HG03108 (cell line): ENCODE results near the gene ITGA7.

ENCODE experiments used
- ATAC-seq: cut with Tn5 transposase; IDR thresholded peaks from one replicate; pipeline ENCODE4 v1.9.1; 2021; ENCODE audit warnings: moderate library complexity; ENCODE audit not compliant: unreplicated experiment

The ITGA7 gene

GRCh38 chr12:55685671-55686070 is 22.0 kb downstream of the ITGA7 start:
- no peak for ATAC-seq

GRCh38 chr12:55684761-55685370 is 22.8 kb downstream of the ITGA7 start:
- ATAC-seq: no peak

- ATAC-seq: no peak
Observed at GRCh38 chr12:55683676-55684075, 24.0 kb downstream of the ITGA7 start.

GRCh38 chr12:55682087-55682796 is 25.5 kb downstream of the ITGA7 start:
- ATAC-seq: no peak

- ATAC-seq: no peak
Observed at GRCh38 chr12:55681142-55682077, 26.3 kb downstream of the ITGA7 start.

- ATAC-seq: no peak
Observed at GRCh38 chr12:55679691-55680090, 28.0 kb downstream of the ITGA7 start.

- no peak for ATAC-seq
Observed at GRCh38 chr12:55676707-55677106, 31.0 kb downstream of the ITGA7 start.

- ATAC-seq: no peak
Observed at GRCh38 chr12:55675666-55676065, 32.0 kb downstream of the ITGA7 start.

GRCh38 chr12:55673638-55674037 is 34.1 kb downstream of the ITGA7 start:
- peak; percentile 99 for ATAC-seq

GRCh38 chr12:55671746-55672145 is 36.0 kb downstream of the ITGA7 start:
- no peak for ATAC-seq

- no peak for ATAC-seq
Observed at GRCh38 chr12:55670276-55670675, 37.4 kb downstream of the ITGA7 start.

GRCh38 chr12:55666508-55666907 is 41.2 kb downstream of the ITGA7 start:
- no peak for ATAC-seq

- no peak for ATAC-seq
Observed at GRCh38 chr12:55664826-55665225, 42.9 kb downstream of the ITGA7 start.

- no peak for ATAC-seq
Observed at GRCh38 chr12:55663391-55663790, 44.3 kb downstream of the ITGA7 start.

GRCh38 chr12:55659486-55660385 is 48.0 kb downstream of the ITGA7 start:
- ATAC-seq: no peak

GRCh38 chr12:55658635-55659391 is 48.9 kb downstream of the ITGA7 start:
- no peak for ATAC-seq

GRCh38 chr12:55658212-55658611 is 49.5 kb downstream of the ITGA7 start:
- no peak for ATAC-seq

- ATAC-seq: no peak
Observed at GRCh38 chr12:55657212-55657611, 50.5 kb downstream of the ITGA7 start.

- no peak for ATAC-seq
Observed at GRCh38 chr12:55654511-55655214, 53.0 kb downstream of the ITGA7 start.
